ENCODE results near the gene SMG9. TPM values are rescaled to one million over a fixed set of nuclear protein-coding genes. Genes with fewer than 3 reads are reported as not detected.
A peak's percentile ranks its signal among the peaks of the same experiment; 100 is the strongest.

Gene SMG9
- total and polyA plus RNA-seq, 2 of the 4 experiments (the other 2 are of a cell fraction): 4.8 to 24.3 TPM

- Histone ChIP-seq H2AK5ac (ENCODE audit: low read depth, low read length) (no peak overlapping the region), H2BK20ac (ENCODE audit: low read depth, low read length) (no peak overlapping the region), H2BK120ac (ENCODE audit: low read depth, low read length) (no peak overlapping the region), H3K27me3 (ENCODE audit: control insufficient read depth, insufficient read depth, low read length) (no peaks in the 10 kb centered on the region), H3K56ac (ENCODE audit: extremely low read depth, insufficient read depth, low read length) (no peak overlapping the region), H2AK9ac (replicated peaks; ENCODE audit: low read depth, low read length, poor library complexity) (no peak overlapping the region), H3K18ac (ENCODE audit: low read depth, low read length) (no peak overlapping the region), H3K27ac (ENCODE audit: insufficient read depth, low read length) (no peak overlapping the region), H4K5ac (ENCODE audit: low read depth, low read length) (no peak overlapping the region), H3K36me3 (ENCODE audit: control insufficient read depth, insufficient read depth, low read length) (peaks cover 5% of the 10 kb centered on the region), H3K14ac (replicated peaks; ENCODE audit: low read depth, low read length) (no peak overlapping the region), H3K4me3 (ENCODE audit: insufficient read depth, low read depth, low read length) (no peak overlapping the region), H3K9ac (ENCODE audit: low read depth, low read length) (no peak overlapping the region), H3K4me1 (ENCODE audit: control insufficient read depth, insufficient read depth, low read length) (no peaks in the 10 kb centered on the region), H2BK5ac (ENCODE audit: low read depth, low read length, poor library complexity, severe bottlenecking) (no peak overlapping the region), H3K23ac (ENCODE audit: low read depth, low read length) (no peak overlapping the region), H4K20me1 (ENCODE audit: insufficient read depth, low read length) (no peaks in the 10 kb centered on the region), H3K79me1 (ENCODE audit: low read depth in 1 of 2, low read length in 2 of 2) (no peaks in the 10 kb centered on the region), H4K8ac (ENCODE audit: low read depth in 2 of 2, low read length in 2 of 2) (no peak overlapping the region), H3K4ac (ENCODE audit: low read depth, low read length) (no peak overlapping the region), H2AFZ (replicated peaks; ENCODE audit: low read length, poor library complexity) (no peak overlapping the region), H3K4me2 (ENCODE audit: low read depth, low read length) (no peak overlapping the region), H3K9me3 (ENCODE audit: control insufficient read depth, insufficient read depth, low read length) (no peaks in the 10 kb centered on the region), H4K91ac (ENCODE audit: insufficient read depth, low read depth, low read length) (no peak overlapping the region), H3K9me1 (ENCODE audit: insufficient read depth, low read length) (peaks cover 13% of the 10 kb centered on the region; the same call in 1 of the 2 replicates), H2BK15ac (ENCODE audit: low read depth, low read length) (no peak overlapping the region)
- BruUV-seq (replicated peaks): no TSS peak
- ATAC-seq (ENCODE audit: low read depth) (no peak), DNase-seq (no peak)
- dilution Hi-C loops (cut with HindIII; ENCODE audit: low sequenced_read_pairs, unreplicated experiment) (no loop called here), in situ Hi-C loops (cut with MboI; ENCODE audit: low sequenced_read_pairs) (no loop called here), intact Hi-C loops (cut with micrococcal nuclease) (no loop called here)
- POLR2A ChIA-PET (ENCODE audit: unreplicated experiment): no interaction called here
- CTCF ChIA-PET: no interaction called here
- TF ChIP-seq MAZ (IDR thresholded peaks at IDR 0.05; ENCODE audit: borderline replicate concordance, low read depth, low read length) (no peak), ELK1 (IDR thresholded peaks at IDR 0.05; ENCODE audit: borderline replicate concordance, low read depth, low read length) (no peak), MAFK (IDR thresholded peaks at IDR 0.05; ENCODE audit: low read depth, low read length) (no peak), USF2 (IDR thresholded peaks at IDR 0.05; ENCODE audit: low read depth, low read length) (no peak), MXI1 (IDR thresholded peaks at IDR 0.05; ENCODE audit: borderline replicate concordance, low read depth, low read length) (no peak), SMC3 (IDR thresholded peaks at IDR 0.05; ENCODE audit: low read depth, low read length) (peak; percentile 31; the same call in 1 of the 2 replicates), CTCF (conservative IDR thresholded peaks at IDR 0.05; ENCODE audit: low read depth, low read length) (peak; percentile 18; the same call in 1 of the 2 replicates)
- WGBS, 2 experiments (ENCODE audit: extremely low coverage in 2 of 2, insufficient read length in 1 of 2): 83% methylated on average over 1 of the region's 8 CpGs; no CpG with 5 or more reads in 1 of the 2 experiments
These were observed 31.2 kb downstream of the SMG9 start for GRCh38 chr19:43723588-43723987.
